ENCODE results near the gene VSNL1.

Gene VSNL1

GRCh38 chr2:17519486-17519885 is 21.0 kb upstream of the VSNL1 start:
- Histone ChIP-seq H3K36me3 (ENCODE audit: control insufficient read depth in 2 of 2, insufficient read depth in 1 of 2, low read length in 2 of 2) (no peaks in the 10 kb centered on the region), H3K4me3 (ENCODE audit: low read depth, low read length) (no peak overlapping the region), H3K27ac (ENCODE audit: extremely low read depth, low read depth, low read length) (no peak overlapping the region), H3K9me3 (ENCODE audit: control insufficient read depth, insufficient read depth, low read depth, low read length) (no peaks in the 10 kb centered on the region), H3K4me1 (ENCODE audit: control insufficient read depth, insufficient read depth, low read length) (no peaks in the 10 kb centered on the region)
- TF ChIP-seq ZEB2 (tag by site-specific recombination; IDR thresholded peaks at IDR 0.05): no peak
- CTCF ChIA-PET: no interaction called here
- POLR2A ChIA-PET: no interaction called here

DNA sequence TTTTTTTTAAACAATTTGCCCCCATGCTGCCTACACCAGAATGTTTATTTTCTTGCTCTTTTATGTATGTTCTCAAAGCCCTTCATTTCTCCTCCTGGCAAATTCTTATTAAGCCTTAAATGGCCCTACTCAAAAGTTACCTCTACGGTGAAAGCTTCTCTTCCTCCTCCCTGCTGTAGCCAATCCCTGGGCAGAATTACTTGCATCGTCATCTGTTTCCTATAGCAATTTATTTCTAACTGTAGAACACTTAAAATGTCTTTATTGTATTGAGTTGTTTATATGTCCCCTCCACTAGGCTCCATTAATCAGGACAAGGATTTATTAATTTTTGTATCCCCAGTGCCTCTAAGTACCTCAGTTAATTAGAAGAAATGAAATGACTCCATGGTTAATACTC is 19.7 kb upstream of the VSNL1 start:
- TF ChIP-seq ZSCAN16 (tag by site-specific recombination; IDR thresholded peaks at IDR 0.05): no peak
- no peak for TF ChIP-seq ZNF266 (tag by site-specific recombination; IDR thresholded peaks at IDR 0.05; ENCODE audit: low read depth)
- TF ChIP-seq SP2 (tag by site-specific recombination; IDR thresholded peaks at IDR 0.05): no peak
- TF ChIP-seq ZNF211 (tag by site-specific recombination; IDR thresholded peaks at IDR 0.05; ENCODE audit: low read depth): no peak
- TF ChIP-seq ZNF426 (tag by site-specific recombination; IDR thresholded peaks at IDR 0.05): no peak
- TF ChIP-seq, protein P1, sequence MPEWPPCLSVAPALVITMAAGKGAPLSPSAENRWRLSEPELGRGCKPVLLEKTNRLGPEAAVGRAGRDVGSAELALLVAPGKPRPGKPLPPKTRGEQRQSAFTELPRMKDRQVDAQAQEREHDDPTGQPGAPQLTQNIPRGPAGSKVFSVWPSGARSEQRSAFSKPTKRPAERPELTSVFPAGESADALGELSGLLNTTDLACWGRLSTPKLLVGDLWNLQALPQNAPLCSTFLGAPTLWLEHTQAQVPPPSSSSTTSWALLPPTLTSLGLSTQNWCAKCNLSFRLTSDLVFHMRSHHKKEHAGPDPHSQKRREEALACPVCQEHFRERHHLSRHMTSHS (tag by site-specific recombination; IDR thresholded peaks at IDR 0.05): no peak
- no peak for TF ChIP-seq ZFP69B (tag by site-specific recombination; IDR thresholded peaks at IDR 0.05)
- TF ChIP-seq ZNF433 (tag by site-specific recombination; IDR thresholded peaks at IDR 0.05; ENCODE audit: low read depth): no peak
- no peak for TF ChIP-seq ZNF140 (tag by site-specific recombination; IDR thresholded peaks at IDR 0.05)
- TF ChIP-seq HOXC10 (CRISPR knock-in tag; IDR thresholded peaks at IDR 0.05): no peak
- TF ChIP-seq WT1 (tag by site-specific recombination; IDR thresholded peaks at IDR 0.05): no peak
- TF ChIP-seq ZNF777 (tag by site-specific recombination; IDR thresholded peaks at IDR 0.05; ENCODE audit: borderline replicate concordance): no peak
- TF ChIP-seq, protein P2, sequence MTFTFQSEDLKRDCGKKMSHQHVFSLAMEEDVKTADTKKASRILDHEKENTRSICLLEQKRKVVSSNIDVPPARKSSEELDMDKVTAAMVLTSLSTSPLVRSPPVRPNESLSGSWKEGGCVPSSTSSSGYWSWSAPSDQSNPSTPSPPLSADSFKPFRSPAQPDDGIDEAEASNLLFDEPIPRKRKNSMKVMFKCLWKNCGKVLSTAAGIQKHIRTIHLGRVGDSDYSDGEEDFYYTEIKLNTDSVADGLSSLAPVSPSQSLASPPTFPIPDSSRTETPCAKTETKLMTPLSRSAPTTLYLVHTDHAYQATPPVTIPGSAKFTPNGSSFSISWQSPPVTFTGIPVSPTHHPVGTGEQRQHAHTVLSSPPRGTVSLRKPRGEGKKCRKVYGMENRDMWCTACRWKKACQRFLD (tag by site-specific recombination; IDR thresholded peaks at IDR 0.05): no peak
- TF ChIP-seq ZNF248 (tag by site-specific recombination; IDR thresholded peaks at IDR 0.05): no peak
- TF ChIP-seq, protein P3, sequence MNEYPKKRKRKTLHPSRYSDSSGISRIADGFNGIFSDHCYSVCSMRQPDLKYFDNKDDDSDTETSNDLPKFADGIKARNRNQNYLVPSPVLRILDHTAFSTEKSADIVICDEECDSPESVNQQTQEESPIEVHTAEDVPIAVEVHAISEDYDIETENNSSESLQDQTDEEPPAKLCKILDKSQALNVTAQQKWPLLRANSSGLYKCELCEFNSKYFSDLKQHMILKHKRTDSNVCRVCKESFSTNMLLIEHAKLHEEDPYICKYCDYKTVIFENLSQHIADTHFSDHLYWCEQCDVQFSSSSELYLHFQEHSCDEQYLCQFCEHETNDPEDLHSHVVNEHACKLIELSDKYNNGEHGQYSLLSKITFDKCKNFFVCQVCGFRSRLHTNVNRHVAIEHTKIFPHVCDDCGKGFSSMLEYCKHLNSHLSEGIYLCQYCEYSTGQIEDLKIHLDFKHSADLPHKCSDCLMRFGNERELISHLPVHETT (tag by site-specific recombination; IDR thresholded peaks at IDR 0.05): no peak
- no peak overlapping the region for H3K27ac ChIP-seq (ENCODE audit: extremely low read depth, low read depth, low read length)
- no peak overlapping the region for H3K4me3 ChIP-seq (ENCODE audit: low read depth, low read length)
- no peaks in the 10 kb centered on the region for H3K4me1 ChIP-seq (ENCODE audit: control insufficient read depth, insufficient read depth, low read length)
- no peaks in the 10 kb centered on the region for H3K9me3 ChIP-seq (ENCODE audit: control insufficient read depth, insufficient read depth, low read depth, low read length)
- ChIA-PET POLR2A (no interaction called here), CTCF (interaction anchor here (1.6 kb wide), 1 partner anchor 125 kb away, joined by 3 read pairs; no protein-coding TSS in a partner anchor)
- no peaks in the 10 kb centered on the region for H3K36me3 ChIP-seq (ENCODE audit: control insufficient read depth in 2 of 2, insufficient read depth in 1 of 2, low read length in 2 of 2)

DNA sequence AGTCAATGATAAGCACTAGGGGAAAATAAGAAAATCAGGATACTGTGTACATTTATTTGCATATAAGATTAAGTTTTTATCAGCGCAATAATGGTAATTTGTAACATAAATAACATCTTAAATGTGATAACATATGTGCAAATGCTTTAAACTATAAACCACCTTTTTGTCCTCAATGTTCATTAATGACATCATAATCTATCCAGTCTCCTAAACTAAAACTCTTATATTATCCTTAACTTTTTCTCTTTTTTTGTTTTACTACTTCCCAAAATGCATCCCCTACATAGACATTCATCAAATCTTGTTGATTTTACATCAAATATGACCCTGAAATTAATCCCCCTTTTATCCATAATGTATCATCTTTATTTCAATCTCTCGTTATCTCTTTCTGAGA is 18.9 kb upstream of the VSNL1 start:
- ChIA-PET POLR2A (no interaction called here), CTCF (interaction anchor here (1.6 kb wide), 1 partner anchor 124 kb away, joined by 3 read pairs; no protein-coding TSS in a partner anchor)
- no peaks in the 10 kb centered on the region for H3K4me1 ChIP-seq (ENCODE audit: control insufficient read depth, insufficient read depth, low read length)
- H3K4me3 ChIP-seq (ENCODE audit: low read depth, low read length): no peak overlapping the region
- no peaks in the 10 kb centered on the region for H3K36me3 ChIP-seq (ENCODE audit: control insufficient read depth in 2 of 2, insufficient read depth in 1 of 2, low read length in 2 of 2)
- TF ChIP-seq, protein P4, sequence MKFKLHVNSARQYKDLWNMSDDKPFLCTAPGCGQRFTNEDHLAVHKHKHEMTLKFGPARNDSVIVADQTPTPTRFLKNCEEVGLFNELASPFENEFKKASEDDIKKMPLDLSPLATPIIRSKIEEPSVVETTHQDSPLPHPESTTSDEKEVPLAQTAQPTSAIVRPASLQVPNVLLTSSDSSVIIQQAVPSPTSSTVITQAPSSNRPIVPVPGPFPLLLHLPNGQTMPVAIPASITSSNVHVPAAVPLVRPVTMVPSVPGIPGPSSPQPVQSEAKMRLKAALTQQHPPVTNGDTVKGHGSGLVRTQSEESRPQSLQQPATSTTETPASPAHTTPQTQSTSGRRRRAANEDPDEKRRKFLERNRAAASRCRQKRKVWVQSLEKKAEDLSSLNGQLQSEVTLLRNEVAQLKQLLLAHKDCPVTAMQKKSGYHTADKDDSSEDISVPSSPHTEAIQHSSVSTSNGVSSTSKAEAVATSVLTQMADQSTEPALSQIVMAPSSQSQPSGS (tag by site-specific recombination; IDR thresholded peaks at IDR 0.05; ENCODE audit: low read depth): peak; percentile 75
- TF ChIP-seq ELK4 (IDR thresholded peaks at IDR 0.05; ENCODE audit: borderline replicate concordance, low read depth, low read length) (no peak), REPIN1 (tag by site-specific recombination; IDR thresholded peaks at IDR 0.05; ENCODE audit: low read depth) (no peak), ZBTB6 (tag by site-specific recombination; IDR thresholded peaks at IDR 0.05) (no peak), ZNF366 (tag by site-specific recombination; conservative IDR thresholded peaks at IDR 0.05) (no peak)
- no peak overlapping the region for H3K27ac ChIP-seq (ENCODE audit: extremely low read depth, low read depth, low read length)
- no peaks in the 10 kb centered on the region for H3K9me3 ChIP-seq (ENCODE audit: control insufficient read depth, insufficient read depth, low read depth, low read length)

All from HEK293 (cell line).